ENCODE measurements around the gene CNTNAP2.

DNA sequence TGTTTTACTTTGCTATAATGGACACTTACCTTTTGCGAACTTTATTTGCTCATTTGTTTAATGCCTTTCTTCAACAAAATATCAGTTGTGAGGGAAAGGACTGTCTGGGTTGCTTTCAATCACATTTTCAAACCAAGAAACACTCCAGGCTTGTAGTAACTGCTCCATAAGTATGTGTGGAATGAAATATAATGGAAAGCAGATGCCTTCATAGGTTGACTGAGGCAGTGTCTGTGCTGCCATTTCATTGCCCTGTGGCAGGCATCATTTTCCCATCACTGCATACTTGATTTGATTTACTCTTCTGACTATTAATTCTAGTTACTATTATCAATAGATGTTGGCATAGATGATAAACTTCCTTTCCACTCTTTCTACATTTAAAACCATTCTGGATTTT, 762.3 kb downstream of the CNTNAP2 start:
- TF ChIP-seq, protein P1, sequence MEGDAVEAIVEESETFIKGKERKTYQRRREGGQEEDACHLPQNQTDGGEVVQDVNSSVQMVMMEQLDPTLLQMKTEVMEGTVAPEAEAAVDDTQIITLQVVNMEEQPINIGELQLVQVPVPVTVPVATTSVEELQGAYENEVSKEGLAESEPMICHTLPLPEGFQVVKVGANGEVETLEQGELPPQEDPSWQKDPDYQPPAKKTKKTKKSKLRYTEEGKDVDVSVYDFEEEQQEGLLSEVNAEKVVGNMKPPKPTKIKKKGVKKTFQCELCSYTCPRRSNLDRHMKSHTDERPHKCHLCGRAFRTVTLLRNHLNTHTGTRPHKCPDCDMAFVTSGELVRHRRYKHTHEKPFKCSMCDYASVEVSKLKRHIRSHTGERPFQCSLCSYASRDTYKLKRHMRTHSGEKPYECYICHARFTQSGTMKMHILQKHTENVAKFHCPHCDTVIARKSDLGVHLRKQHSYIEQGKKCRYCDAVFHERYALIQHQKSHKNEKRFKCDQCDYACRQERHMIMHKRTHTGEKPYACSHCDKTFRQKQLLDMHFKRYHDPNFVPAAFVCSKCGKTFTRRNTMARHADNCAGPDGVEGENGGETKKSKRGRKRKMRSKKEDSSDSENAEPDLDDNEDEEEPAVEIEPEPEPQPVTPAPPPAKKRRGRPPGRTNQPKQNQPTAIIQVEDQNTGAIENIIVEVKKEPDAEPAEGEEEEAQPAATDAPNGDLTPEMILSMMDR (conservative IDR thresholded peaks at IDR 0.05; ENCODE audit: low read depth, low read length), result no peak
- TF ChIP-seq EZH2 (IDR thresholded peaks at IDR 0.05; ENCODE audit: borderline replicate concordance, low read depth, low read length, poor library complexity, severe bottlenecking), result no peak
